Mucosa of descending colon (tissue), 3 donors: Measurements from ENCODE around the gene CDC16. TPM values are rescaled to one million over a fixed set of nuclear protein-coding genes. Genes with fewer than 3 reads are reported as not detected.
A peak's percentile ranks its signal among the peaks of the same experiment; 100 is the strongest.

ENCODE experiments used
- ATAC-seq: fragments of 200-7000 bp; cut with Tn5 transposase; one replicate; pipeline ENCODE4 v1.9.1; 2020; ENCODE audit warnings: mild to moderate bottlenecking, moderate library complexity
- DNase-seq, 3 donors: peaks; one replicate each; pipeline ENCODE4 v3.0.0-alpha.2; 2020
- H3K36me3 ChIP-seq: fragments of 200-600 bp; one replicate; pipeline ENCODE4 v1.8.0; 2021; ENCODE audit warnings: low read depth, mild to moderate bottlenecking
- H3K4me1 ChIP-seq: fragments of 200-600 bp; one replicate; pipeline ENCODE4 v1.8.0; 2021; ENCODE audit warnings: low read depth, mild to moderate bottlenecking
- H3K4me3 ChIP-seq: fragments of 200-600 bp; one replicate; pipeline ENCODE4 v1.8.0; 2021; ENCODE audit warnings: mild to moderate bottlenecking
- H3K9me3 ChIP-seq: fragments of 200-600 bp; one replicate; pipeline ENCODE4 v1.8.0; 2021; ENCODE audit warnings: mild to moderate bottlenecking
- CTCF ChIP-seq: fragments of 200-600 bp; IDR thresholded peaks from one replicate; pipeline ENCODE4 v1.8.0; 2022; ENCODE audit warnings: antibody characterized with exemption, mild to moderate bottlenecking
- intact Hi-C, 2 donors: fragments of 100-400 bp; cut with DNase I in 1 of 2; cut with micrococcal nuclease in 1 of 2; formaldehyde crosslinking; loops; one replicate each; pipeline versions ENCODE4 v1.11.0 to v1.11.1; 2022; cut with DNase I, micrococcal nuclease
- total RNA-seq, 3 donors: library from RNA; stranded (reverse); fragmentation: NEBNext Ultra II Directional in 2 of 3; extraction: Animal tissue kit (Norgen Biotek cat#: 25700) in 2 of 3; gene quantifications; one replicate each; pipeline versions ENCODE4 v1.2.1 to v1.2.4, GENCODE V29; 2021 to 2023
- donor health status: DM: no; HTN: no; CAD: no; lungs with moderate emphysema.
- donor health status: DM: no; HTN: no; CAD: no.
- donor health status: DM: no; HTN: yes; CAD: no.

The CDC16 gene
- total RNA-seq, 3 donors from 2014 or later: 43.8 to 53.3 (median 50.3) TPM

DNA sequence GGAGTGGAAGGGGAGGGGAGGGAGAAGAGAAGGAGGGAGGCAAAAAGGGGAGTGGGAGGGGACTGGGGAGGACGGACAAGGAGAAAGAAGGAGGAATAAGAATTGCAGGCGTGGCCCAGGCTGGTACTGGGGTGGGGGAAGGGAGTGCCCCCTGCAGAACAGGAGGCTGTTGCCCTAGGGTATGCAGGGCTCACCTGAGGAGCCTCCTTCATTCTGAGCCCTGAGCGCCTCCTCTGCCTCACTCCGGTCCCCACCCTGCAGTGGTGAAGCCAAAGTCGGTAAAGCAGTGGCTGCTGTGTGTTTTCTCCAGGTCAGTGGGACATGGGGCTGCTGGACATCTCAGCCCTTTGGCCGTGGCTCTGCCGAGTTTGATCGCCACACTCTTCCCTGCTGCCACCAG, 9.1 kb upstream of the CDC16 start:
- H3K4me3 ChIP-seq: no peak overlapping the region
- DNase-seq (no peak), ATAC-seq (no peak)
- TF ChIP-seq CTCF: no peak
- H3K36me3 ChIP-seq: no peaks in the 10 kb centered on the region
- intact Hi-C loops: loop anchor here (5.0 kb wide), 2 partner anchors 273 to 408 kb away; no protein-coding TSS in a partner anchor
- H3K4me1 ChIP-seq: no peaks in the 10 kb centered on the region
- no peaks in the 10 kb centered on the region for H3K9me3 ChIP-seq

DNA sequence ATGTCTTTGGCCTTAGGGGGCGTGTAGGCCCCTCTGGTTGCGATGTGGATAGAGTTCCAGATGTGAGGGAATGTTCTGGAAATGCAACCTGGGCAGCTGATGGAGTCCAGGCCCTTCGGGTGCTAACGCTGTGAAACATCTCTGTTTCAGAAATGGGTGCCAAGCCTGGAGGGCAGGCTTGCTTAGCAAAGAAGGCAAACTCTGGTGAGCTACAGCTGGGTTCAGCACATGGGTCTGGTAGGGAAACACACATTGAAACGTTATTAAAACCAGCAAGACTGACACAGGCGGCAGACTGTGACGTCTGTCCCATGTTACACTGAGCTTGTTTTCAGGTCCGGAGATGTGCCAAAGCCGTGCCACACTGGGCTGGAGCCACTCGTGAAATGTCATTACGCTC, 8.6 kb upstream of the CDC16 start:
- TF ChIP-seq CTCF: no peak
- intact Hi-C loops: loop anchor here (5.0 kb wide), 2 partner anchors 274 to 409 kb away; no protein-coding TSS in a partner anchor
- H3K4me1 ChIP-seq: no peaks in the 10 kb centered on the region
- ATAC-seq: no peak
- no peaks in the 10 kb centered on the region for H3K9me3 ChIP-seq
- DNase-seq: no peak
- no peak overlapping the region for H3K4me3 ChIP-seq
- no peaks in the 10 kb centered on the region for H3K36me3 ChIP-seq

- ATAC-seq: peak; percentile 98
- no peaks in the 10 kb centered on the region for H3K36me3 ChIP-seq
These were observed 7.9 kb upstream of the CDC16 start for GRCh38 chr13:114226699-114227323.

DNA sequence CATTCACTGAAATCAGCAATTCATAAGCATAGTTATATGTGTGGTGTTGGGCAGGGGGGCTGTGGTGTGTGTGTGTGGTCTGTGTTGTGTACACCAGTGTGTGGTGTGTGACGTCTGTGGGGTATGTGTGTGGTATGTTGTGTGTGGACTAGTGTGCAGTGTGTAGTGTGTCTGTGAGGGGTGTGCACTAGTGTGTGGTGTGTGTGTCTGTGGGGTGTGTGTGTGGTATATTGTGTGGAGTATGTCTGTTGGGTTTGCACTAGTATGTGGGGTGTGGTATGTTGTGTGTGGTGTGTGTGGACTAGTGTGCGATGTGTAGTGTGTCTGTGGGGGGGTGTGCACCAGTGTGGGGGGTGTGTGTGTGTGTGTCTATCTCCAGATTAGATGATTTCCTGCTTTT, 7.2 kb upstream of the CDC16 start:
- TF ChIP-seq CTCF: no peak
- intact Hi-C loops: loop anchor here (5.0 kb wide), 2 partner anchors 275 to 410 kb away; no protein-coding TSS in a partner anchor

More at GRCh38 chr13:114226699-114227323, 7.9 kb upstream of the CDC16 start:
- Histone ChIP-seq H3K9me3 (no peaks in the 10 kb centered on the region), H3K4me3 (no peak overlapping the region), H3K4me1 (no peaks in the 10 kb centered on the region)
- intact Hi-C loops: loop anchor here (5.0 kb wide), 2 partner anchors 275 to 410 kb away; no protein-coding TSS in a partner anchor
- peak; percentile 82 to 95 (median 89) for DNase-seq
- TF ChIP-seq CTCF: peak; percentile 80

GRCh38 chr13:114228176-114228575, 6.5 kb upstream of the CDC16 start:
- Histone ChIP-seq H3K9me3 (no peaks in the 10 kb centered on the region), H3K36me3 (no peaks in the 10 kb centered on the region), H3K4me3 (no peak overlapping the region), H3K4me1 (no peaks in the 10 kb centered on the region)
- DNase-seq (no peak), ATAC-seq (no peak)
- no peak for TF ChIP-seq CTCF
- intact Hi-C loops: loop anchor here (5.0 kb wide), 2 partner anchors 276 to 411 kb away; no protein-coding TSS in a partner anchor

More for the DNA sequence above, 7.2 kb upstream of the CDC16 start:
- no peak overlapping the region for H3K4me3 ChIP-seq
- DNase-seq: no peak
- H3K9me3 ChIP-seq: no peaks in the 10 kb centered on the region
- no peak for ATAC-seq
- no peaks in the 10 kb centered on the region for H3K36me3 ChIP-seq
- no peaks in the 10 kb centered on the region for H3K4me1 ChIP-seq
